GM10266 (cell line): ENCODE measurements around the gene RBM14.

ENCODE experiments used
- DNase-seq: peaks from one replicate; pipeline ENCODE4 v3.0.0; 2012; ENCODE audit errors: extremely low spot score
- CTCF ChIP-seq: IDR thresholded peaks from 2 replicates; pipeline ENCODE4 v1.5.1; 2012; ENCODE audit warnings: mild to moderate bottlenecking, low read depth; ENCODE audit not compliant: control insufficient read depth, insufficient read depth; ENCODE audit errors: missing control alignments

RBM14 gene

GRCh38 chr11:66651016-66651415 lies 34.6 kb downstream of the RBM14 start:
- no peak for TF ChIP-seq CTCF
- no peak for DNase-seq

- no peak for TF ChIP-seq CTCF
Measured at GRCh38 chr11:66652651-66653050, 36.2 kb downstream of the RBM14 start.

GRCh38 chr11:66653123-66653522 lies 36.7 kb downstream of the RBM14 start:
- DNase-seq, result no peak
- no peak for TF ChIP-seq CTCF

More at GRCh38 chr11:66652651-66653050, 36.2 kb downstream of the RBM14 start:
- DNase-seq, result no peak

GRCh38 chr11:66659763-66660162 lies 43.3 kb downstream of the RBM14 start:
- DNase-seq, result no peak
- TF ChIP-seq CTCF, result no peak

- TF ChIP-seq CTCF, result no peak
- DNase-seq, result no peak
Measured at GRCh38 chr11:66663741-66664296, 47.4 kb downstream of the RBM14 start.

GRCh38 chr11:66665369-66665768 lies 48.9 kb downstream of the RBM14 start:
- DNase-seq, result no peak
- TF ChIP-seq CTCF, result no peak

- TF ChIP-seq CTCF, result no peak
- no peak for DNase-seq
Measured at GRCh38 chr11:66670816-66671215, 54.4 kb downstream of the RBM14 start.
